GM18870 (cell line): ENCODE data around the gene SELENOV.
"Not testable (repeated sequence)": the region's sequence is repeated elsewhere in the genome, so short reads cannot be mapped to it uniquely, and the experiment has no call there.

ENCODE experiments used
- ATAC-seq: cut with Tn5 transposase; IDR thresholded peaks from one replicate; pipeline ENCODE4 v1.9.1; 2021; ENCODE audit warnings: moderate library complexity; ENCODE audit not compliant: unreplicated experiment

Gene SELENOV

GRCh38 chr19:39514840-39515550, at the start of gene SELENOV:
SELENOV (plus strand) TSS chr19:39515139; CDS start chr19:39515213, 74 bp downstream.
- ATAC-seq: no peak

- no peak for ATAC-seq
Observed at GRCh38 chr19:39465956-39466747, 48.8 kb upstream of the SELENOV start.

GRCh38 chr19:39467941-39468340, 47.0 kb upstream of the SELENOV start:
- no peak for ATAC-seq

GRCh38 chr19:39469036-39469435, 45.9 kb upstream of the SELENOV start:
- no peak for ATAC-seq

GRCh38 chr19:39469567-39469966, 45.4 kb upstream of the SELENOV start:
- ATAC-seq: no peak

- ATAC-seq: no peak
Observed at GRCh38 chr19:39470724-39471339, 44.1 kb upstream of the SELENOV start.

- no peak for ATAC-seq
Observed at GRCh38 chr19:39471756-39472536, 43.0 kb upstream of the SELENOV start.

- ATAC-seq: no peak
Observed at GRCh38 chr19:39472746-39473442, 42.0 kb upstream of the SELENOV start.

GRCh38 chr19:39473443-39473960, 41.4 kb upstream of the SELENOV start:
- no peak for ATAC-seq

- no peak for ATAC-seq
Observed at GRCh38 chr19:39474139-39474620, 40.8 kb upstream of the SELENOV start.

- ATAC-seq: no peak
Observed at GRCh38 chr19:39475748-39476147, 39.2 kb upstream of the SELENOV start.

GRCh38 chr19:39479319-39479801, 35.6 kb upstream of the SELENOV start:
- ATAC-seq: not testable (repeated sequence)

- no peak for ATAC-seq
Observed at GRCh38 chr19:39479916-39480315, 35.0 kb upstream of the SELENOV start.

- peak; percentile 52 for ATAC-seq
Observed at GRCh38 chr19:39480337-39481228, 34.4 kb upstream of the SELENOV start, which contains the start of gene TIMM50. TIMM50 (plus strand) TSS chr19:39480838; CDS start chr19:39480854, 16 bp downstream.

GRCh38 chr19:39481229-39481545, 33.8 kb upstream of the SELENOV start:
- peak; percentile 7 for ATAC-seq

- no peak for ATAC-seq
Observed at GRCh38 chr19:39481676-39482075, 33.3 kb upstream of the SELENOV start.

GRCh38 chr19:39483141-39483540, 31.8 kb upstream of the SELENOV start:
- ATAC-seq: no peak

- ATAC-seq: no peak
Observed at GRCh38 chr19:39489756-39490155, 25.2 kb upstream of the SELENOV start.

GRCh38 chr19:39492225-39492624, 22.7 kb upstream of the SELENOV start:
- no peak for ATAC-seq
